ENCODE results near the gene ENOPH1. TPM values are rescaled to one million over a fixed set of nuclear protein-coding genes. Genes with fewer than 3 reads are reported as not detected.
"Not testable (repeated sequence)": the region's sequence is repeated elsewhere in the genome, so short reads cannot be mapped to it uniquely, and the experiment has no call there.

The ENOPH1 gene
- total and polyA plus RNA-seq, 9 donors = 27.2 to 41.5 (median 32.3) TPM

DNA sequence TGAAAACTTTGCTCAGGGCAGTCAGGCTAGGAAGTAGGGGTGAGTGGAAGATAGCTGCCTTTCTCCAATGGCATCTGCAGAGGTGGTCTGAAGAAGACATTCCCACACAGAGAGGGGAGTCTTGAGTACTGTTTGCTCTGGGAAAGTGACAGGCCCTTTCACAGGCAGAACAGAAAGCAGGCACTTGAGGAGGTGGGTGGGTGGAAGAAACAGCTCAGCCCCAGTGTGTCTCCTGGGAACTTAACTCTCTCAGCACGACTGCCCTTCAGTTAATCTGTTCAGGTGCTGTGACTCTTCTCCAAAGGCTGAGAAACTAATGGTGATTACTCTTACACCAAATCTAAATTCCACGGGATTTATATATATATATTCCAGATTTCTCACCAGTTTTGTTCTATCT, 28.3 kb downstream of the ENOPH1 start:
- no peak overlapping the region for H3K4me3 ChIP-seq (ENCODE audit: low read length)
- no peaks in the 10 kb centered on the region for H3K27me3 ChIP-seq (ENCODE audit: control insufficient read depth, insufficient read depth, low read length)
- WGBS (ENCODE audit: insufficient coverage) = no CpG with 5 or more reads among the region's 2 CpGs
- peaks cover 43% of the 10 kb centered on the region for H3K36me3 ChIP-seq (ENCODE audit: control insufficient read depth, insufficient read depth, low read length)
- DNase-seq = no peak
- H3K4me1 ChIP-seq (ENCODE audit: control insufficient read depth, insufficient read depth, low read length) = no peaks in the 10 kb centered on the region
- H3K9me3 ChIP-seq (replicated peaks; ENCODE audit: control insufficient read depth, low read depth, low read length) = no peaks in the 10 kb centered on the region
- H3K27ac ChIP-seq (ENCODE audit: low read length) = no peak overlapping the region

DNA sequence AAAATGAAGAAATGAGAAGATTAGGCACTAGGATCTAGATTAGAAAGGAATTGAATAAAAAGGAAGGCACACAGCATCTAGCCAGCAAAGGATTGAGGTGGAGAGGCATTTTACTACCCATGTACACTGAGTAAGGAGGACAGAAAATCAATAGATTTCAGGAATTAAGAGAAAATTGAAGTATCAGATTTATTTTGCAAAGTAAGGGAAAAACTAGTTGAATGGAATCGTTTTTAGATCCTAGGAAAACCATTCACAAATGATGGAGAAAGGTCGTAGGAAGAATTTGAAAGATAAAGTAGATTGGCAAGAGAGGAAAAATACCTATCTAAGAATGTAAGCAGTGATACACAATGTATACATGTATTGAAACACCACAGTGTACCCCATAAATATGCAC, 31.3 kb downstream of the ENOPH1 start:
- no peaks in the 10 kb centered on the region for H3K9me3 ChIP-seq (replicated peaks; ENCODE audit: control insufficient read depth, low read depth, low read length)
- no peak for DNase-seq
- no peaks in the 10 kb centered on the region for H3K27me3 ChIP-seq (ENCODE audit: control insufficient read depth, insufficient read depth, low read length)
- WGBS (ENCODE audit: insufficient coverage) = no CpG with 5 or more reads among the region's 2 CpGs
- H3K4me3 ChIP-seq (ENCODE audit: low read length) = no peak overlapping the region
- H3K4me1 ChIP-seq (ENCODE audit: control insufficient read depth, insufficient read depth, low read length) = no peaks in the 10 kb centered on the region
- H3K27ac ChIP-seq (ENCODE audit: low read length) = no peak overlapping the region
- H3K36me3 ChIP-seq (ENCODE audit: control insufficient read depth, insufficient read depth, low read length) = peaks cover 35% of the 10 kb centered on the region

DNA sequence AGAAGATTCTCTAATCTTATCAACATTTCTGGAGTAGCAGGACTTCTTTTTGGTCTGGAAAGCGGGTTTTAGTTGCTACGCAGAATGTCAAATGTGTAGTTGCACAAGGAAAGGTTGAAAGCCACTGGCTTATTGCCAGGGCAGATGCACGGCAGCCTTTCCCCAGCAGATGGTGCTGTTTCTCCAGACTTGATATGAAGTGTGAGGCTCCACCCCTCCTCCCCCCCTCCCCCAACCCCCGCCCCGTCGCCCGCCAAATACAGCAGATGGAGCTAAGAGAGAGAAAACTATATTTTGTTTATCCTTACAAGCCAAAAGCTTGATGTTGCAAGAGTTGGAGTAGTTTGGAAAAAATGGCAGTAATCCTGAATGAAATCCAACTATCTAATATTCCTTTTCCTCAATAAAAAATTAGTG, 32.0 kb downstream of the ENOPH1 start:
- no CpG with 5 or more reads among the region's 7 CpGs for WGBS (ENCODE audit: insufficient coverage)
- Histone ChIP-seq H3K4me3 (ENCODE audit: low read length) (no peak overlapping the region), H3K27ac (ENCODE audit: low read length) (no peak overlapping the region), H3K36me3 (ENCODE audit: control insufficient read depth, insufficient read depth, low read length) (peaks cover 28% of the 10 kb centered on the region), H3K27me3 (ENCODE audit: control insufficient read depth, insufficient read depth, low read length) (no peaks in the 10 kb centered on the region), H3K9me3 (replicated peaks; ENCODE audit: control insufficient read depth, low read depth, low read length) (no peaks in the 10 kb centered on the region), H3K4me1 (ENCODE audit: control insufficient read depth, insufficient read depth, low read length) (no peaks in the 10 kb centered on the region)
- peak; percentile 92 for DNase-seq

DNA sequence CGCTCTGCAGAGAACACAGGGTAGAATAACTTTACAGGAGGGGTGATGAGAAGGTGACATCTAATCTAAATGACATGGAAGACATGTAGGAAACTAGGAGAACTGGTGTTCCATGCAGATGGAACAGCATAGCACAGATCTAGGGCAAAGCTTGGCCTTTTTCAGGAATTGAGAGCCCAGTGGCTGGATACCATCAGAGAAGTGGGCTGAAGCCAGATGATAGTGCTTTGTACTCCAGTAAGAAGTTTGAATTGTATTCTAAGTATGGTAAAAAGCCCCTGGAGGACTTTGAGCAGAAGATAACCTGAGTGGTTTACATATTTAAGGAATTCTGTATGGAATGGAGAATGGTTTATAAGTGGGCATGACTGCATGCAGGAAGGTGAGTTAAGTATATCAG, 32.8 kb downstream of the ENOPH1 start:
- WGBS (ENCODE audit: insufficient coverage) = no CpG with 5 or more reads among the region's 1 CpG
- Histone ChIP-seq H3K36me3 (ENCODE audit: control insufficient read depth, insufficient read depth, low read length) (peaks cover 25% of the 10 kb centered on the region), H3K4me1 (ENCODE audit: control insufficient read depth, insufficient read depth, low read length) (no peaks in the 10 kb centered on the region), H3K27ac (ENCODE audit: low read length) (no peak overlapping the region), H3K4me3 (ENCODE audit: low read length) (no peak overlapping the region), H3K27me3 (ENCODE audit: control insufficient read depth, insufficient read depth, low read length) (no peaks in the 10 kb centered on the region), H3K9me3 (replicated peaks; ENCODE audit: control insufficient read depth, low read depth, low read length) (peaks cover 2% of the 10 kb centered on the region)
- DNase-seq = no peak

DNA sequence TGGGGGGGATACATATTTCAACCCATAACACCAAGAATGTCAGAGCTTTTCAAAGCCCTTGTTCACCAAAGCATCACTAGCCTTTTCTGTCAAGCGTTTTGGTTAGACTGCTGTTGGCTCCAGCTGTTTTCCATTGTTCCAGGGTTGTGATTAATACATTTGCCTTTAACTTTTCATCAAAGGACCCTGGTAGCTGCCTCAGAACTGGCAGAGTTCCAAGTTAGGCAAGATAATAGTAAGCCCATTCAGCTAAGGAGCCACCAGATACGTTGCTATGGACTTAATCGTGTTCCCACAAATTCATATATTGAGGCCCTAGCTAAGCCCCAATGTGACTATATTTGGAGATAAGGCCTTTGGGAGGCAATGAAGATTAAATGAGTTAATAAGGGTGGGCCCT, 37.1 kb downstream of the ENOPH1 start:
- H3K27ac ChIP-seq (ENCODE audit: low read length) = no peak overlapping the region
- peaks cover 3% of the 10 kb centered on the region for H3K9me3 ChIP-seq (replicated peaks; ENCODE audit: control insufficient read depth, low read depth, low read length)
- H3K4me3 ChIP-seq (ENCODE audit: low read length) = no peak overlapping the region
- H3K27me3 ChIP-seq (ENCODE audit: control insufficient read depth, insufficient read depth, low read length) = no peaks in the 10 kb centered on the region
- H3K4me1 ChIP-seq (ENCODE audit: control insufficient read depth, insufficient read depth, low read length) = no peaks in the 10 kb centered on the region
- no CpG with 5 or more reads among the region's 3 CpGs for WGBS (ENCODE audit: insufficient coverage)
- peaks cover 10% of the 10 kb centered on the region for H3K36me3 ChIP-seq (ENCODE audit: control insufficient read depth, insufficient read depth, low read length)
- DNase-seq = no peak

DNA sequence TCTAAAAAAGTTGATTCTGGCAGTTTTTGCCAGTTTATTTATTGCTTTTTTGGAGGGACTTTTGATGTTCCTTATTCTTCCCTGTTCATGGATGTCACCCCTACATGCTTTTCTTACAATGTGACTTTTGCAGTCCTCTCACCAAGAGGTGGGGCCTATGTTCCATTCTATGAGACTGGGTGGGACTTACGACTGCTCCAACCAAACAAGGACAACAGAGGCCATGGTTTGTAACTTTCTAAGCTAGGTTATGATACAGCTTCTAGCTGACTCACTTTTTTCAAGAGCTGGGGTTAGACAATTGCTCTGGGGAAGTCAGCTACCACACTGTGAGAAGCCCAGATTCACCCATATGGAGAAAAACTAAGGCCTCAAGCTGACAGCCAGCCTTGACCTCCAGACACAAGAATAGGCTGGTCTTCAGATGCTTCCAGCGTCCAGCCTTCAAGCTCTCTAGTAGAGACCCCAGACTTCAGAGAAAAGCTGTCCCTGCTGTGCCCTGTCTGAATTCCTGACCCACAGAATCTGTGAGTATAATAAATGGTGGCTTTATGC, 39.5 kb downstream of the ENOPH1 start:
- DNase-seq = no peak
- H3K4me3 ChIP-seq (ENCODE audit: low read length) = no peak overlapping the region
- 86% methylated on average over 1 of the region's 2 CpGs for WGBS (ENCODE audit: insufficient coverage)
- no peaks in the 10 kb centered on the region for H3K4me1 ChIP-seq (ENCODE audit: control insufficient read depth, insufficient read depth, low read length)
- no peak overlapping the region for H3K27ac ChIP-seq (ENCODE audit: low read length)
- peaks cover 4% of the 10 kb centered on the region for H3K36me3 ChIP-seq (ENCODE audit: control insufficient read depth, insufficient read depth, low read length)
- H3K9me3 ChIP-seq (replicated peaks; ENCODE audit: control insufficient read depth, low read depth, low read length) = peaks cover 3% of the 10 kb centered on the region
- H3K27me3 ChIP-seq (ENCODE audit: control insufficient read depth, insufficient read depth, low read length) = no peaks in the 10 kb centered on the region

DNA sequence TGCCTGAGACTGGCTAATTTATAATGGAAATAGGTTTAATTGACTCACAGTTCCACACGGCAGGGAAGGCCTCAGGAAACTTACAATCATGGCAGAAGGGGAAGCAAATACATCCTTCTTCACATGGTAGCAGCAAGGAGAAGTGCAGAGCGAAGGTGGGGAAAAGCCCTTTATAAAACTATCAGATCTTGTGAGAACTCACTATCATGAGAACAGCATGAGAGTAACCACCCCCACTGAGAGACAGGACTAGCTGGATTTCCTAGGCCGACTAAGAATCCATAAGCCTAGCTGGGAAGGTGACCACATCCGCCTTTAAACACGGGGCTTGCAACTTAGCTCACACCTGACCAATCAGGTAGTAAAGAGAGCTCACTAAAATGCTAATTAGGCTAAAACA, 42.7 kb downstream of the ENOPH1 start:
- not testable (repeated sequence) for H3K4me3 ChIP-seq (ENCODE audit: low read length); H3K4me1 ChIP-seq (ENCODE audit: control insufficient read depth, insufficient read depth, low read length); H3K9me3 ChIP-seq (replicated peaks; ENCODE audit: control insufficient read depth, low read depth, low read length); DNase-seq; H3K27ac ChIP-seq (ENCODE audit: low read length); H3K27me3 ChIP-seq (ENCODE audit: control insufficient read depth, insufficient read depth, low read length); H3K36me3 ChIP-seq (ENCODE audit: control insufficient read depth, insufficient read depth, low read length)
- whole genome bisulfite sequencing (ENCODE audit: insufficient coverage) = no CpG with 5 or more reads among the region's 5 CpGs

DNA sequence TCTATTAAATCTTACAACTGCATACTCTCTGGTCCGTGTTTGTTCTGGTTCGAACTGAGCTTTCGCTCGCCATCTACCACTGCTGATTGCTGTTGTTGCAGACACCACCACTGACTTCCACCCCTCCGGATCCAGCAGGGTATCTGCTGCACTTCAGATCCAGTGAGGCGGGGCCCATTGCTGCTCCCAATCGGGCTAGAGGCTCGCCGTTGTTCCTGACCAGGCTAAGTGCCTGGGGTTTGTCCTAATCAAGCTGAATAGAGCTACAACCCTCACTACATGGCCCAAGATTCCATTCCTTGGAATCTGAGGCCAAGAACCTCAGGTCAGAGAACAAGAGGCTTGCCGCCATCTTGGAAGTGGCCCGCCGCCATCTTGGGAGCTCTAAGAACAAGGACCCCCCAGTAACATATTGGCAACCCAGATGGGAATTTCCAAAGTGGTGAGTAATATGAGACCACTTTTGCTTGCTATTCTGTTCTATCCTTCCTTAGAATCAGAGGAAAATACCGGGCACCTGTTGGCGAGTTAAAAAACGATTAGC, 43.3 kb downstream of the ENOPH1 start:
- no peak for DNase-seq
- Histone ChIP-seq H3K27ac (ENCODE audit: low read length) (no peak overlapping the region), H3K27me3 (ENCODE audit: control insufficient read depth, insufficient read depth, low read length) (no peaks in the 10 kb centered on the region), H3K36me3 (ENCODE audit: control insufficient read depth, insufficient read depth, low read length) (no peaks in the 10 kb centered on the region), H3K4me1 (ENCODE audit: control insufficient read depth, insufficient read depth, low read length) (no peaks in the 10 kb centered on the region), H3K9me3 (replicated peaks; ENCODE audit: control insufficient read depth, low read depth, low read length) (no peaks in the 10 kb centered on the region), H3K4me3 (ENCODE audit: low read length) (no peak overlapping the region)
- 98% methylated on average over 9 of the region's 15 CpGs for WGBS (ENCODE audit: insufficient coverage)

DNA sequence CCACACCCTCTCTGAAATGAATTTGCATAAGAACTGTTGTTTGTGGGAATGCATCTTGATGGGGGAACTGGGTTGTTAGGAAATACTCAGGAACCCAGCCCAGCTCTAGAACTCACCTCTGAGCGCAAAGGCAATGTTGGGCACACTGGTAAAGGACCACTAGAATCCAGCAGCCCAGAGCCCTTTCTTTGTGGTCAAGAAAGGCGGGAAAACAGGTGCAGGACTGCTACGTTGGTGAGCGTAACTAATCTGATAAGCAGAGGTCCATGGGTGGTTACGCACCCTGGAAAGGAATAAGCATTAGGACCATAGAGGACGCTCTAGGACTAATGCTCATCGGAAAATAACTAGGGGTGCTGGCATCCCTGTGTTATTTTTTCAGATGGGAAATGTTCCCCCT, 45.5 kb downstream of the ENOPH1 start:
- not testable (repeated sequence) for H3K9me3 ChIP-seq (replicated peaks; ENCODE audit: control insufficient read depth, low read depth, low read length); DNase-seq; H3K4me3 ChIP-seq (ENCODE audit: low read length); H3K27ac ChIP-seq (ENCODE audit: low read length); H3K36me3 ChIP-seq (ENCODE audit: control insufficient read depth, insufficient read depth, low read length); H3K4me1 ChIP-seq (ENCODE audit: control insufficient read depth, insufficient read depth, low read length); H3K27me3 ChIP-seq (ENCODE audit: control insufficient read depth, insufficient read depth, low read length)
- WGBS (ENCODE audit: insufficient coverage) = 100% methylated on average over 2 of the region's 7 CpGs

DNA sequence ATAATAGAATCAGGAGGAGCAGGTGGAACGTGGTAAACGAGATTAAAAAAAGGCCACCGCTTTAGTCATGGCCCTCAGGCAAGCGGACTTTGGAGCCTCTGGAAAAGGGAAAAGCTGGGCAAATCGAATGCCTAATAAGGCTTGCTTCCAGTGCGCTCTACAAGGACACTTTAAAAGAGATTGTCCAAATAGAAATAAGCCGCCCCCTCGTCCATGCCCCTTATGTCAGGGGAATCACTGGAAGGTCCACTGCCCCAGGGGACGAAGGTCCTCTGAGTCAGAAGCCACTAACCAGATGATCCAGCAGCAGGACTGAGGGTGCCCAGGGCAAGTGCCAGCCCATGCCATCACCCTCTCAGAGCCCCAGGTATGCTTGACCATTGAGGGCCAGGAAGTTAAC, 47.1 kb downstream of the ENOPH1 start:
- not testable (repeated sequence) for H3K4me3 ChIP-seq (ENCODE audit: low read length); H3K36me3 ChIP-seq (ENCODE audit: control insufficient read depth, insufficient read depth, low read length); H3K27ac ChIP-seq (ENCODE audit: low read length); DNase-seq; H3K27me3 ChIP-seq (ENCODE audit: control insufficient read depth, insufficient read depth, low read length); H3K4me1 ChIP-seq (ENCODE audit: control insufficient read depth, insufficient read depth, low read length); H3K9me3 ChIP-seq (replicated peaks; ENCODE audit: control insufficient read depth, low read depth, low read length)
- WGBS (ENCODE audit: insufficient coverage) = 79% methylated on average over 6 of the region's 9 CpGs

DNA sequence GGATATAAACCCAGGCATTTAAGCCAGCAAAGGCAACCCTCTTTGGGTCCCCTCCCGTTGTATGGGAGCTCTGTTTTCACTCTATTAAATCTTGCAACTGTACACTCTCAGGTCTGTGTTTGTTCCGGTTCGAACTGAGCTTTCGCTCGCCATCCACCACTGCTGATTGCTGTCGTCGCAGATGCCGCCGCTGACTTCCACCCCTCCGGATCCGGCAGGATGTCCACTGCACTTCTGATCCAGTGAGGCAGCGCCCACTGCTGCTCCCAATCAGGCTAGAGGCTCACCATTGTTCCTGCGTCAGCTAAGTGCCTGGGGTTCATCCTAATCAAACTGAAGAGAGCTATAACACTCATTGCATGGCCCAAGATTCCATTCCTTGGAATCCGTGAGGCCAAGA, 49.2 kb downstream of the ENOPH1 start:
- WGBS (ENCODE audit: insufficient coverage) = 97% methylated on average over 13 of the region's 14 CpGs
- Histone ChIP-seq H3K9me3 (replicated peaks; ENCODE audit: control insufficient read depth, low read depth, low read length) (no peaks in the 10 kb centered on the region), H3K27me3 (ENCODE audit: control insufficient read depth, insufficient read depth, low read length) (no peaks in the 10 kb centered on the region), H3K4me1 (ENCODE audit: control insufficient read depth, insufficient read depth, low read length) (no peaks in the 10 kb centered on the region), H3K27ac (ENCODE audit: low read length) (no peak overlapping the region), H3K4me3 (ENCODE audit: low read length) (no peak overlapping the region), H3K36me3 (ENCODE audit: control insufficient read depth, insufficient read depth, low read length) (no peaks in the 10 kb centered on the region)
- DNase-seq = no peak
